NT2/D1 (cell line): ENCODE data around the gene TAS2R39.

Source experiments
- SUZ12 ChIP-seq: IDR thresholded peaks from 2 replicates; pipeline ENCODE4 v1.6.1; 2011; ENCODE audit not compliant: insufficient read length, insufficient read depth; ENCODE audit errors: extremely low read depth
- YY1 ChIP-seq: IDR thresholded peaks from 2 replicates; pipeline ENCODE4 v1.6.1; 2011; ENCODE audit not compliant: insufficient read length, insufficient read depth
- ZNF274 ChIP-seq: IDR thresholded peaks from 2 replicates; pipeline ENCODE4 v1.6.1; 2011; ENCODE audit warnings: mild to moderate bottlenecking, low read depth, low read length

DNA sequence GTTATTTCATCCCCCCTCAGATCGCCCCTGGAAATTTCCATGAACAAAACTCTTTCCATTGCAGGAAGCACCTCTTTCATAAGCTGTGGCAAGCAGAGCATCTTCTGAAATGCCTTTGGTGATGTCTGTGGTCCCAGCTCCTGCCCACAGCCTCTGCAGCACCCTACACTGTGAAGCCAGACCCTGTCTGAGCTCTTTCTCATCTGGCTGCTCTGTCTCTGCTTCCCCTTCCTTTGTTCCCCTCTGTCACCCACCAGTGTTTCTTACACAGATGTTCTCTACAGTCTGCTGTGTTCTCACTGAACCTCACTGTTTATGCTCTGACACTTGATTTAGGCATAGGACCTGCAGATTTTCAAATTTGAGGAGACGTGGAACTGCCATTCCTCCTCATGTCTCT, 1.9 kb upstream of the TAS2R39 start:
- TF ChIP-seq SUZ12 (no peak), YY1 (no peak), ZNF274 (no peak)
